Measurements from ENCODE around the gene CDKN2D.
"Not testable (repeated sequence)": the region's sequence is repeated elsewhere in the genome, so short reads cannot be mapped to it uniquely, and the experiment has no call there.

- TF ChIP-seq CTCF (IDR thresholded peaks at IDR 0.05; ENCODE audit: insufficient read depth, low read length, poor library complexity, severe bottlenecking); EZH2phosphoT487 (conservative IDR thresholded peaks at IDR 0.05; ENCODE audit: low read length): not testable (repeated sequence)
Measured at GRCh38 chr19:10573793-10574192, 5.0 kb upstream of the CDKN2D start.
